Measurements from ENCODE around the gene GAGE10.
"Not testable (repeated sequence)": the region's sequence is repeated elsewhere in the genome, so short reads cannot be mapped to it uniquely, and the experiment has no call there.

GAGE10 gene

DNA sequence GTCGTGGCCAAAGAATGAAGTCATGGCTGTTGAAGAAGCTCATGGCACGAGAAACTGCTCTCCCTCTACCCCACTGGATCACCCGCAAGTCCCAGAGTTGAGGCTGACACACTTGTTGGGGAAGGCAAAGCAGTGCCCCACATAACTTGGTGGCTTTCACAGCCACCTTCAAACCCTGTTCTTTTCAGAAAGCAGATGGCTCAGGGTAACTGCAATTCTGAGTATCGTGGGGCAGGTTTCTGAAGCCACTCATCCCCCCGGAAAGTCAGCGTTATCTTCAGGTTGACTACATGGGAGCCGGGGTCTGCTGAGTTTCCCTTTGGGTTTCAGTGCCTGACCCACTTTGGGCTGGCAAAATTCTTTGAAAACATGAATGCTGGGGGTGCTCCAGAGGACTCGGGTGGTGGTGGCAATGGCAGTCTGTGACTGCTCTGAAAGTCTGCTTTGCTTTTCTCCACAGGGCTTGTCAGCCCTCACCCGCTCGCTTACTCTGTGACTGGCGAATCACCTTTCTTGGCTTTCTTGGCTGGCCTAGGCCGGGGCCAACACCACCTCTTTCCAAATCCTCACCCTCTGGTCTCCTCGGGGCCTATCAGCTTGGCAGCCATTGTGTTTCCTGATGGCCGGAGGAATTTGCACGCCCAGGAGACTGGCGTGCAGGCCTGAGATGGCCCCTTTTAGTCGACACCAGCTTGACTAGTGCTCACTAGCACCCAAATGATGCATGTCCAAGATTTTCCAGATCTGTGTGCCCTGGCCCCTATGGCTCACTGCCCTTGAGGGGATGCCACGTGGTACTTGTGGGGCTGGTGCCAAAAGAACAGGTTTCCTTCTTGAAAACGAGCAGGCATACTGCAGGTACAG, 26.5 kb upstream of the GAGE10 start:
- DNase-seq, result no peak

DNA sequence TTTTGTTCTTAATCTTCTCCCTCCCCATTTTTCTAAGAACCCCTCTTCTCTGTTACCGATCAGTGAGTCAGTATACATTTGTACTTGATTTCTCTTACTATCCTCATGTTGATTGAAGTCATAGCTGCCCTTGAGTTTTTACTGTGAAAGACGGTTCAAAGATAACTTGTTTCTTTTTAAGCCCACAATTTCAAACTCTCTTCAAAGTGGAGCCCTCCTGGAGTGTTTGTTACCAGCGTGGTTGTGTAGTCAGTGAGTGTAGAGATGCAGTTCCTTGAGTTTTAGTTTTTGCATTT, 26.0 kb upstream of the GAGE10 start:
- no peak for DNase-seq

DNA sequence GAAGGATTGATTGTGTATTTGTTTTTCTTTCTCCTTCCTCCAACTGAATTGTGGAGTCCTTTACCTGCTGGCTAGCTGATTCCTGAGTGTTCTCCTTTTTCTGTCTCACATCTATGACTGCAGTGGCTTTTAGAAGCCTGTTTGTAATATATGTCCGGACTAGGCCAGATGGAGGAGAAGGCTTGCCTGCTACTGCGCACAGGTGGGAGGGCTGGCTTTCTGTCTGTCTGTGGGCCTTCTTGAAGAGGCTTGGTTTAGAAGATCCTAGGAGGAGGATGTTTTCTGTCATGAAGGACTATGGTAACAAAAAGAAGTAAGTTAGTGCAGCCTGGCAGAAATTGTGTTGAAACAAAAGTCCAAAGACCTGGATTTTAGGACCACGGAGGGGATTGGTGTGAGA, 25.4 kb upstream of the GAGE10 start:
- no peak for DNase-seq

DNA sequence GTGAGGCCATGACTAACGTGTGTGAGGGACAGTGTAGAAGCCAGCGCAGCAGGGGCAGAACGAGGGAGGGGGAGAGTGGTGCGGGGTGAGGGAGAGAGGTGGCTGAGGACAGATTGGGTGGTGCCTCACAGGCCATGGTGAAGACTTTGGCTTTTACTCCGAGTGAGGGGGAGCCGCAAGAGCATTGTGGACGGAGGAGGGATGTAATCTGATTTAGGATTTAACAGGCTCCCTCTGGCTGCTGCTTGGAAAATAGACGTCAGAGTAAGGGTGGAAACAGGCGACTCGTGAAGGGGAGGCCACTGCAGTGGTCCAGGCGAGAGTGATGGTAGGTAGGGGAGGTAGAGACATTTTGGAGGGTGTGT, 20.8 kb upstream of the GAGE10 start:
- DNase-seq, result no peak

DNA sequence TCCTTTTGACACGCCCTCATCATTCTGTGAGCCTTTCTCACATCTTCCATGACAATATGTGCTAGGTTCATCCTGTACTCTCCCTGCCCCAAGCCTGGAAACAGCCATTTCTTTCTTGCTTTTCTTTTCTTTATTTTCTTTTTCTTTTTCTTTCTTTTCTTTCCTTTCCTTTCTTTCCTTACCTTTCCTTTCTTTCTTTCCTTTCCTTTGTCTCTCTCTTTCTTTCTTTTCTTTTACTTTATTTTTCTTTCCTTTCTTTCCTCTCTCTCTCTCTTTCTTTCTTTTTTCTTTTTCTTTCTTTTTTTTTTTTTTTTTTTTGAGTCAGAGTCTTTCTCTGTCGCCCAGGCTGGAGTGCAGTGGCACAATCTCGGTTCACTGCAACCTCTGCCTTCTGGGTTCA, 19.2 kb upstream of the GAGE10 start:
- no peak for DNase-seq

DNA sequence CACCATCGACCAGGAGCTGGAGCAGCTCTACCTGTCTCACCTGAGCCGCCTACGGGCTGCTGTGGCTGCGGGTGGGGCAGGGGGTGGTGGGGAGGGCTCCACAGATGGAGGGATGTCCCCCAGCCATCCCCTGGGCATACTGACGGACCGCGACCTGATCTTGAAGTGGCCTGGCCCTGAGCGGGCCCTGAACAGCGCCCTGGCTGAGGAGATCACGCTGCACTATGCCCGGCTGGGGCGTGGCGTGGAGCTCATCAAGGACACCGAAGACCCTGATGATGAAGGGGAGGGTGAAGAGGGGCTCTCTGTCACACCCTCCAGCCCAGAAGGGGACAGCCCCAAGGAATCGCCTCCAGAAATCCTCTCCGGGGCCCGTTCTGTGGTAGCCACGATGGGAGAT, 17.3 kb upstream of the GAGE10 start:
- DNase-seq, result no peak

DNA sequence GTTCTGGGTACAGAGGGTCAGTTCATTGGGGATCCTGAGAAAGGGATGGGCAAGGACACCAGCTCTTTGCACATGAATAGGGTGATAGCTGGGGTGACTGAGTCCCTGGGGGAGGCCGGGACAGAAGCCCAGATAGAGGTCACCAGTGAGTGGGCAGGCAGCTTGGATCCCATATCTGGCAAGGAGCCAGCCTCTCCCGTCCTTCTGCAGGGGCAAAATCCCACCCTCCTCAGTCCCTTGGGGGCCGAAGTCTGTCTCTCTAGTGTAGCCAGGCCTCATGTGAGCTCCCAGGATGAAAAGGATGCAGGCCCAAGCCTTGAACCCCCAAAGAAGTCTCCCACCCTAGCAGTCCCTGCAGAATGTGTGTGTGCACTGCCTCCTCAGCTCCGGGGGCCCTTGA, 16.9 kb upstream of the GAGE10 start:
- DNase-seq, result no peak

DNA sequence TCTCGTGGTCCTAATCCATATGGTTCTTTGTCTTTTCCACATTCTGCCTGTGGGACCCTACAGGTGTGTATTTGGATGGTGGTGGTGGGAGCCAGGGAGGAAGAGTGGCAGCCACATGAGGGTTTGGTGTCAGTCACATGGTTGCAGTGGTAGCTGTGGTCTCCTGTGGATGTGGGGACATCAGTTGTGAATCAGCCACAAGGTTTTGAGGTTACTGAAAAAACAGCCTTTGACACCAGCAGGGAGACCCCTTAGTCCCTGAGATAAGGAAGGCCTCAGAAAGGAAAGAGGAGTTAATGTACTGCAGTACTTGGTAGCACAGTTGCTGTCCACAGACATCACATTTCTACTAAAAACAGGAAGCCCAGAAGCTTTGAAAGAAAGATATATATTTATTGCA, 15.8 kb upstream of the GAGE10 start:
- DNase-seq, result no peak

DNA sequence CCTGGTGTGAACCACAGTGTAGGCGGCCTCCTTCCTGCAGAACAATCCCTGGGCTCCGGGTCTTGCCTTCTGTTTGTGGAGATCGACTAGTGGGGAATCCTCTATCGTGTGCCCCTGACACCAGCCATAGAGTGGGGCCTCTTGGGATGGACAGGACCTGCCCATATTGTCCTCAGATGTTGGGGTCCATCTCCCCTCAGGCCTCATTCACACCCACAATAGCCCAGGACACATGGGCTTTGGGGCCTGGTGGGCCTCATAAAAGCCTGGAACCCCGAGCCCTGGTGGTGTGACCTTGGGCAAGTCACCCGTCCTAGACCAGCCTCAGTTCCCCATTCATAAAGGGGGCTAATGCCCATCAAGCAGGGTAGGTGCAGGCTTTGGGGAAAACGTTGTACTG, 13.2 kb upstream of the GAGE10 start:
- DNase-seq, result no peak

DNA sequence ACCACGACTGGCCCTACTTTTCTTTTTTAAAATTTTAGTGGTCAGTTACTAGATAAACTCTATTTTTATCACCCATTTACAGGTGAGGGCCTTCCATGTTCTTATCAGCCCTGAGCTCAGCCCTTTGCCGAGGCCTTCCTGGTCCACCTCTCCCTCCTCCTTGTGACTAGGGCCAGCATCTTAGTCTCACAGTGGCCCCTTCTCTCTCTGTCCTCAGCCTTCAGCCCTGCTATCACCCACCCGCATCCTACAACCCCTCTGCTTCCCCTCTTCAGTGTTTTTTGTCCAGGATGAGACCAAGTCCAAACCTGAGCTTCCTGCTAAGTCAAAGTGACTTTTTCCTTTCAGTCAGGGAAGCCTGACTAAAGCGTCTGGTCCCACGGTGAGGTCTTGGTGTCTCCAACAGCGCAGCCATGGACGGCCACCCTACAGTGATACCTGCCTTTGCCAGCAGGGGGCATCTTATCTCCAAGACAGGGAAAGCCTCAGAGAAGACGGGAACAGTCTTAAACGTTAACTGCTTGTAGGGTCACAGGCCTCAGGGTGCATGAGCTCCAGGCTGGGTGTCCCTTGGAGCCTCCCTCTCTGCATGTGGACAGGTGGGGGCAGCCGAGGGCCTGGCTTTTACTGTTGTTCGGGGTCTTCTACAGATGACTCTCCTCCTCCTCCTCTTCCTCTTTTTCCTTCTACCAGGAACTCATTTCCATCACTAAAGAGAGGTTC, 11.7 kb upstream of the GAGE10 start:
- peak; percentile 75 for DNase-seq

DNA sequence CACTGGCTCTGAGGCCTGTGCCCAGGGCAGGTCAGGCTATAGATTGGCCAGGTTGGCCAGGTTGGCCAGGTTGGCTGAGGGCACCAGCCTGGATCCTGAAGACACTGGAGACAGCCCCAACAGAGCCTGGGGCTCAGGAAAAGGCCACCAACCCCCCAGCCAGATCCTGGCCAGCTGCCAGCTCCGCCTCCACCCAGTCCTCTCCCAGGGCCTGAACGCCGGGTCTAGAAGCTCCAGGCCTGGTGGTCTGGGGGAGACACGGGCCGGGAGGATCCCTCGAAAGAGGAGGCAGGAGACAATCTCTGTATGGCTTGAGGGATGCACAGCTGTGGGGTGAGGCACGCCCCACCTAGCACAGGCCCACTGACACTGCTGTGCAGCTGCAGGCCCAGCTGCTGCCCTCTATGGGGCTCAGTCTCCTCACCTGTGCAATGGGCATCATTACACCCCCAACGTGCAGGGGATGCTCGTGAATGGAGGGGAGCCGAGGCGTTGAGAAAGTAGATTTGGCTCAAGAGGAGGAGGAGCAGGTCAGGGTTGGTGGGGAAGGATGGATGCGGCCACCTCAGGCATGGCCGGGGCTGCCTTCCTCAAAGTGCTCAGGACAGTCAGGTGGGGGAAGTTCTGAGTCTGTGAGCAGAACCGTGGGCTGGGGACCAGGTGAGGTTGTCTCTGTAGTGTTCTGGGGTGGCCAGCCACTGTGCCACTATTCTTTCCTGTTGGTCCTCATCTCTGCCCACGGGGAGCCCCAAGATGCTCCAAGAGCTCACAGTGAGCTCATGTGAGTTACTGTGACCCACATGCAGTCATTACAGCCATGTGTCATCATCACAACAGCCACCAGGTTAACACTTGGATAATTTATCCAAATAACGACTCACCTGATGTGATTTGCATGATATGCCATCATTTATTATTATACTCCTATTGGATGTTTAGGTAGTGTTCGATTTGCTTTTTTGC, 10.8 kb upstream of the GAGE10 start:
- DNase-seq, result no peak

DNA sequence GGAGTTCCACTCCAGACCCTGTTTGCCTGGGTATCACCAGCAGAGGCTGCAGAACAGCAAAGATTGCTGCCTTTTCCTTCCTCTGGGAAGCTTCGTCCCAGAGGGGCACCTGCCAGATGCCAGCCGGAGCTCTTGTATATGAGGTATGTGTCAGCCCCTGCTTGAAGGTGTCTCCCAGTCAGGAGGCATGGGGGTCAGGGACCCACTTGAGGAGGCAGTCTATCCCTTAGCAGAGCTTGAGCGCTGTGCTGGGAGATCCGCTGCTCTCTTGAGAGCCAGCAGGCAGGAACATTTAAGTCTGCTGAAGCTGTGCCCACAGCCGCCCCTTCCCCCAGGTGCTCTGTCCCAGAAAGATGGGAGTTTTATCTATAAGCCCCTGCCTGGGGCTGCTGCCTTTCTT, 4.2 kb upstream of the GAGE10 start:
- not testable (repeated sequence) for DNase-seq

DNA sequence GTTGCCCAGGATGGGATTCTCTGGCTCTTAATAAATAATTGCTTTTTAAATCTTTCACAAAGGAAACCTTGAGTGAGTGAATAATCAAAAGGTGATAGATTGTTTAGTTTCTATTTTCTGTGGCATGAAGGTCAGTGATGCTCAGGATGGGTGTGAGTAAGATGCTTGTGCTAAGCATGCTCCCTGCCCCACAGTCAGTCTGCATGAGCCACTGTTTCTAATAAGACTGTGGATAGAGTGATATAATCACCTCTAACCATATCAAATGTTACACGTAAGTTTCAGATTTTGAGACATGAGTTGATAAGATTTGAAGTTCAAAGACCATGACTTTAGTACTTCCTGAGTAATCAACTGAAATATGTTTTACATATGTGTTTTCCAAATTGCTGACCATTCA, 2.7 kb upstream of the GAGE10 start:
- no peak for DNase-seq

DNA sequence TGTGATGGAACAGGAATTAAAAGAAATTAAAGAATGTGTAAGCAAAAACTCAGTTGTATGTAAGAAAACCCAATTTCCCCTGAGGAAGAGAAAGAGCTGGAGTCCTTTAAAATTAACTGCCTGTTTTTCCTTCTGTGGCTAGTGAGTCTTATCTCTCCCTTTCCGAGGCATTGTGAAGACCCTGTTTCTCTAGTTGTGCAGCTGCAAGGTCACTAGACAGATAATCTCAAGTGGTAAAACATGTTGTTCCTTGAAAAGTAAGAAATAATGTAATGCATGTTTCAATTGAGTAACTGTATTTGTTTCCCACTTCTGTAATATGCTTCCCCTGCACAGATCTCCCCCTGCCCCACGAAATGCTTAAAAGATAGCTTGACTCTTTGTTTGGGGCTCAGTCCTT, 4.3 kb downstream of the GAGE10 start:
- DNase-seq, result not testable (repeated sequence)

DNA sequence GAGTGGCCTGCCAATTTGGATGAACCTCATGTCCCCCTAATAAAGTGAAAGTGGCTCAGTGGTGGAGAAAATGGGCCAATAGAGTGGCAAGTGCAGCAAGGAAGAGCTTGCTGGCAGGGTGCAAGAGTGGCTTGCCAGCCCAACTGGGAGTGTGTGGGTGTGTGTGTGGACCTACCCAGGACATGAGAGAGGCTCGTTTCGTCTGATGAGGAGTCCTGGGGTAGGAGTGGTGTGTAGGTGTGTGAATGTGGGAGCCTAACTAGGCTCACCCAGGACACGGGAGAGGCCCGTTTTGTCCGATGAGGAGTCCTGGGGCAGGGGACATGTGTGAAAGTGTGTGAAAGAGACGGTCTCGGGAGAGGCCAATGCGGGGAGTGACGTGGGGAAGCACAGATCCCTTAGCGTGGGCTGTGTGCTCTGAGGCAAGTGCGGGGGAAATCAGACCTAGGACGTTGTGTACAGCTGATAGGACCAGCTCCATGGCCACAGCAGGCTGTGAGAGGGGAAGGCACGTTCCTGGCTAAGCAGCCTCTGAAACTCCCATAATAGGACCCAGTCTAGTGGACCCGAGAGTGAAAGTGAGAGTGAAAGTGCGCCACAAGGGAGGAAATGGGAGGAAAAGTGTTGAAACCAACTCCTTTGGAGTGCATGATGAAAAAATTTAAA, 5.3 kb downstream of the GAGE10 start:
- DNase-seq, result no peak

DNA sequence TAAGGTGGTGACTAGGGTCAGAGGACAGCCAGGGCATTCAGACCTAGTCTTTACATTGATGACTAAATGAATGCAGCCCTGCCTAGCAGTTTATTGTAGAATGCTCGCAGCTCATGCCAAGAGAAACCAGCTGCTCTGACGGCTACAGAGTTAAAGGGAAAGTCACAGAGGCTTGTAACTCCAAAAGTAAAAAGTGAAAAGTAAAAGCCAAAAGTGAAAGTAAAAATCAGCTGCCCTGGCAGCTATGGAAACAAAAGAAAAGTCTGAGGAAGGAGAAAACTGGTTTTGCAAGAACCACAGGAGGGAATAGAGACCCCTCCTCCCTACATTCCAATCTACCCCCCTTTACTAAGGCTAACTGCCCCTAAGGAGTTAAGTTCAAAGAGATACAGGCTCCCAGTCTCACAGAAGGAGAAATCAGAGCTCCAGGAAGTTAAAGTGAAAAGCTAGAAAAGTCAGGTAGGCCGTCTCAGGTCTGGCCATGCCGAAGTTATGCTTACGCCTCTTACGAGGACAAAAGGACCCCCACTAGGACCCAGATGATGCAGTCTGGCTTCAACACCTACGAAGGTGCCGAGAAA, 6.0 kb downstream of the GAGE10 start:
- DNase-seq, result no peak

DNA sequence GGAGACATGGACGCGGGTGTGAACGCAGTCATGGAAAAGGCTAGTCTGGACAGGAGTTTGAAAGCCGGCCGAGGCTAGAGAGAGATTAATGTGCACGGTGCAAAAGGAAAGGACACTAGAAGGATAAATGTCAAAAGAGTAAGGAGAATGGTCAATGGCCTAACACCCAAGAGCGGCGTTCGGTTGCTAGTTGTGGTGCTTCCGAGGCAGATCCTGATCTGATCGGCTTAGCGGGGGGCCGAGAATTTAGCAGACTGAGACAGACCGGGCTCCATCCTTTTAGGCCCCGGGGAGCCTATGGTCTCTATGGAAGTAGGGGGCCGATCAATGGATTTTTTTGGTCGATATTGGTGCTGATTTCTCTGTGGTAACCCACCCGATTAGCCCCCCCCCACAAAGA, 6.9 kb downstream of the GAGE10 start:
- DNase-seq, result no peak

DNA sequence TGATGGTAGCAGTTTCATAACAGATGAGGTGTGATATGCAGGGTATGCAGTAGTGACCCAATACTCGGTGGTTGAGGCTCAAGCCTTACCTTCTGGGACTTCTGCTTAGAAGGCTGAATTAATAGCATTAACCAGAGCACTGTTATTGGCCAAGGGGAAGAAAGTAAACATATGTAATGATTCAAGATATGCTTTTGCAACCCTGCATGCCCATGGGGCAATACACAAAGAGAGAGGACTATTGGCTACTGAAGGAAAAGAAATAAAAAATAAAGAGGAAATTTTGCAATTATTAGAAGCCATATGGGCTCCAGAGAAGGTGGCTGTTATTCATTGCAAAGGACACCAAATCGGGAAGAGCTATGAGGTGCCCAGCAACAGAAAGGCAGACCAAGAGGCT, 8.7 kb downstream of the GAGE10 start:
- DNase-seq, result no peak

DNA sequence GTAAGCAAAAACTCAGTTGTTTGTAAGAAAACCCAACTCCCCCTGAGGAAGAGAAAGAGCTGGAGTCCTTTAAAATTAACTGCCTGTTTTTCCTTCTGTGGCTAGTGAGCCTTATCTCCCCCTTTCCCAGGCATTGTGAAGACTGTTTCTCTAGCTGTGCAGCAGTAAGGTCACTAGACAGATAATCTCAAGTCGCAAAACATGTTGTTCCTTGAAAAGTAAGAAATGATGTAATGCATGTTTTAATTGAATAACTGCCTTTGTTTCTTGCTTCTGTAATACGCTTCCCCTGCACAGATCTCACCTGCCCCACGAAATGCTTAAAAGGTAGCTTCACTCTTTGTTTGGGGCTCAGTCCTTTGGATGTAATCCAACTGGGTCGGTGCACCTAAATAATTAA, 12.6 kb downstream of the GAGE10 start:
- no peak for DNase-seq

DNA sequence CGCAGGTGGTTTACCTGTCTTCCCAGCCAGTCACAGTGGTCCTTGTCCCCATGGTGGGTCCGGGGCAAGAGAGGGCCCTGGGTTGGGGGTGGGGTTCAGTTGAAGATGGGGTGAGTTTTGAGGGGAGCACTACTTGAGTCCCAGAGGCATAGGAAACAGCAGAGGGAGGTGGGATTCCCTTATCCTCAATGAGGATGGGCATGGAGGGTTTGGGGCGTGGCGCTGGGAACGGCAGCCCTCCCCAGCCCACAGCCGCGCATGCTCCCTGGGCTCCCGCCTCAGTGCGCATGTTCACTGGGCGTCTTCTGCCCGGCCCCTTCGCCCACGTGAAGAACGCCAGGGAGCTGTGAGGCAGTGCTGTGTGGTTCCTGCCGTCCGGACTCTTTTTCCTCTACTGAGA, 18.3 kb downstream of the GAGE10 start, which contains the start of gene GAGE12J:
GAGE12J (plus strand) TSS at position 301 of the 400 bp plus-strand sequence. CDS start 1,157 bp downstream, outside the sequence.
- DNase-seq, result not testable (repeated sequence)

DNA sequence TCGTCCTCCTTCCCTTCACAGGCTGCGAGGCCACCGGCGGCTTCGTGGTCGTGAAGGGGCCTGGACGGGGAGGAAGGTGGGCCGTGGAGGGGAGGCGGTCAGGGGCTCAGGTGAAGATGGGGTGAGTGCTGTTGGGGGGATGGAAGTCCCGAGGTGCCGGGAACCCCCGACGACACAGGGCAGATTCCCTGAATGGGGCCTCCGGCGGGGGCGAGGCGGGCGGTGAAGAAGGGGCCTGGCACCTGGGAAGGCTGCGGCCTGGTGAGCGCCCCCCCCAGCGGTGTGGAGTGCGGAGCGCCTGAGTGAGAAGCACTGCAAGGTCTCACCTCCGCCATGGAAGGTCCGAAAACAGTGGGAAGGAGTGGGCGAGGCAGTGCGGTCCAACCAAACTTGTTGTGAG, 18.8 kb downstream of the GAGE10 start:
- not testable (repeated sequence) for DNase-seq

DNA sequence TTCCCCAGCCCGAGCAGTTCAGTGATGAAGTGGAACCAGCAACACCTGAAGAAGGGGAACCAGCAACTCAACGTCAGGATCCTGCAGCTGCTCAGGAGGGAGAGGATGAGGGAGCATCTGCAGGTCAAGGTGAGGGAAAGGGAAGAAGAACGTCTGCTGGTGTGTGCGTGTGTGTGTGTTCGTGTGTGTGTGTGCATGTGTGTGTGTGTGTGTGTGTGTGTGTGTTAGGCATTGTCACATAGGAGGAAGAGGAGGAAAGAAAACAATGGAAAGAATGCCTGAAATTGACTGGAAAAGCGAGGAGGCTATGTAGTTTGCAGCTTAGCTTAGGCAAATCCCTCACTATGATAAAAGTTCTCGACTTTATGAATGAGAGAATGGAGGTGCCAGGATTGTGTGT, 20.3 kb downstream of the GAGE10 start:
- not testable (repeated sequence) for DNase-seq
